OCI-LY3 (cell line): ENCODE results near the gene LRFN2.

Experiments
- H2AFZ ChIP-seq: fragments of 200-600, 300-600 bp; shearing (Covaris generic); 2 replicates; pipeline ENCODE4 v1.6.0; 2014; ENCODE audit warnings: antibody characterized with exemption, low read depth, low read length
- H3K27ac ChIP-seq: fragments of 200-600, 300-600 bp; sonication (generic); 2 replicates; pipeline ENCODE4 v1.5.1; 2014; ENCODE audit warnings: mild to moderate bottlenecking, low read length, moderate library complexity, mixed read lengths
- H3K27me3 ChIP-seq: fragments of 200-600, 300-600 bp; sonication (generic); 2 replicates; pipeline ENCODE4 v1.6.1; 2014; ENCODE audit warnings: low read depth, low read length, mixed read lengths
- H3K36me3 ChIP-seq: fragments of 200-600, 300-600 bp; sonication (generic); replicated peaks from 2 replicates; pipeline ENCODE3; 2014; ENCODE audit warnings: low read depth, low read length, mixed read lengths
- H3K4me1 ChIP-seq: fragments of 300-600, 200-600 bp; sonication (generic); 2 replicates; pipeline ENCODE4 v1.6.1; 2014; ENCODE audit warnings: low read length, mixed read lengths
- H3K4me2 ChIP-seq: fragments of 200-600, 300-600 bp; sonication (generic); 2 replicates; pipeline ENCODE4 v1.6.1; 2014; ENCODE audit warnings: low read length, mixed read lengths
- H3K4me3 ChIP-seq: fragments of 300-600, 200-600 bp; sonication (generic); 2 replicates; pipeline ENCODE4 v1.5.1; 2014; ENCODE audit warnings: antibody characterized with exemption, mild to moderate bottlenecking, low read length, moderate library complexity
- H3K79me2 ChIP-seq: fragments of 300-600, 200-600 bp; shearing (Covaris generic); 2 replicates; pipeline ENCODE4 v1.6.1; 2014; ENCODE audit warnings: mild to moderate bottlenecking, low read length, mixed read lengths
- H3K9ac ChIP-seq: fragments of 300-600, 200-600 bp; shearing (Covaris generic); 2 replicates; pipeline ENCODE4 v1.6.0; 2014; ENCODE audit warnings: mild to moderate bottlenecking, low read length, moderate library complexity
- H3K9me3 ChIP-seq: fragments of 200-600, 300-600 bp; shearing (Covaris generic); 2 replicates; pipeline ENCODE4 v1.6.1; 2014; ENCODE audit warnings: low read length, mixed read lengths; ENCODE audit not compliant: insufficient read depth
- H4K20me1 ChIP-seq: fragments of 200-600, 300-600 bp; sonication (generic); 2 replicates; pipeline ENCODE4 v1.6.1; 2016; ENCODE audit warnings: low read length, mixed read lengths; ENCODE audit not compliant: insufficient read depth
- EZH2phosphoT487 ChIP-seq: fragments of 200-600 bp; shearing (Covaris generic); IDR thresholded peaks from 2 replicates; pipeline ENCODE4 v1.6.1; 2018; ENCODE audit warnings: antibody characterized with exemption, mixed run types, low read depth
- TF ChIP-seq, protein P1 (sequence below): fragments of 200-600, 300-600 bp; sonication (generic); IDR thresholded peaks from 2 replicates; pipeline ENCODE4 v1.5.1; 2014; ENCODE audit warnings: antibody characterized with exemption, low read length, low read depth

LRFN2 gene

DNA sequence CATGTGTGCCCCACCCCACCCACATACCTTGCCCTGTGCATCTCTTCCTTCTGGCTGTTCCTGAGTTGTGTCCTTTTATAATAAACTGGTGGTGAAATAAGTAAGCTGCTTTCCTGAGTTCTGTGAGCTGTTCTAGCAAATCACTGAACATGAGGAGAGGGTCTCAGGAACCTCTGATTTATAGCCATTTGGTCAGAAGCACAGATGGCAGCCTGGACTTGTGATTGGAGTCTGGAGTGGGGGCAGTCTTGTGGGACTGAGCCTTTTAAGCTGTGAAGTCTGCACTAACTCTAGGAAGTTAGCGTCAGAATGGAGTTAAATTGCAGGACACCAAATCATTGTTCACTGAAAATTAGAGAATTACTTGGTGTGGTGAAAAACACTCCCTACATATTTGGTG is 245.4 kb downstream of the LRFN2 start:
- Histone ChIP-seq H3K9me3 (no peaks in the 10 kb centered on the region), H2AFZ (no peak overlapping the region), H3K4me2 (no peak overlapping the region), H3K27ac (no peak overlapping the region), H3K79me2 (no peaks in the 10 kb centered on the region), H3K4me3 (no peak overlapping the region), H3K36me3 (no peaks in the 10 kb centered on the region), H3K4me1 (0 out of 2 replicates have a peak, but pooled peaks cover 4% of the 10 kb centered on the region), H3K27me3 (peaks cover 39% of the 10 kb centered on the region), H4K20me1 (no peaks in the 10 kb centered on the region), H3K9ac (no peak overlapping the region)
- TF ChIP-seq, protein P1, sequence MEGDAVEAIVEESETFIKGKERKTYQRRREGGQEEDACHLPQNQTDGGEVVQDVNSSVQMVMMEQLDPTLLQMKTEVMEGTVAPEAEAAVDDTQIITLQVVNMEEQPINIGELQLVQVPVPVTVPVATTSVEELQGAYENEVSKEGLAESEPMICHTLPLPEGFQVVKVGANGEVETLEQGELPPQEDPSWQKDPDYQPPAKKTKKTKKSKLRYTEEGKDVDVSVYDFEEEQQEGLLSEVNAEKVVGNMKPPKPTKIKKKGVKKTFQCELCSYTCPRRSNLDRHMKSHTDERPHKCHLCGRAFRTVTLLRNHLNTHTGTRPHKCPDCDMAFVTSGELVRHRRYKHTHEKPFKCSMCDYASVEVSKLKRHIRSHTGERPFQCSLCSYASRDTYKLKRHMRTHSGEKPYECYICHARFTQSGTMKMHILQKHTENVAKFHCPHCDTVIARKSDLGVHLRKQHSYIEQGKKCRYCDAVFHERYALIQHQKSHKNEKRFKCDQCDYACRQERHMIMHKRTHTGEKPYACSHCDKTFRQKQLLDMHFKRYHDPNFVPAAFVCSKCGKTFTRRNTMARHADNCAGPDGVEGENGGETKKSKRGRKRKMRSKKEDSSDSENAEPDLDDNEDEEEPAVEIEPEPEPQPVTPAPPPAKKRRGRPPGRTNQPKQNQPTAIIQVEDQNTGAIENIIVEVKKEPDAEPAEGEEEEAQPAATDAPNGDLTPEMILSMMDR, result no peak
- TF ChIP-seq EZH2phosphoT487, result no peak
